KOPT-K1 (cell line): ENCODE results near the gene RGS3.
A peak's percentile ranks its signal among the peaks of the same experiment; 100 is the strongest.

ENCODE experiments used
- H3K27ac ChIP-seq: fragments of 200-600 bp; sonication (generic); 2 replicates; pipeline ENCODE4 v1.5.1; 2016; ENCODE audit warnings: antibody characterized with exemption, mild to moderate bottlenecking, low read depth, low read length; ENCODE audit not compliant: poor library complexity, severe bottlenecking
- H3K36me3 ChIP-seq: fragments of 200-600 bp; sonication (generic); 2 replicates; pipeline ENCODE4 v1.5.1; 2017; ENCODE audit warnings: antibody characterized with exemption, mild to moderate bottlenecking, low read length, moderate library complexity; ENCODE audit not compliant: insufficient read depth
- H3K9me3 ChIP-seq: fragments of 200-600 bp; sonication (generic); 2 replicates; pipeline ENCODE4 v1.5.1; 2017; ENCODE audit warnings: antibody characterized with exemption, low read length, mild to moderate bottlenecking; ENCODE audit not compliant: insufficient read depth, poor library complexity, severe bottlenecking

Gene RGS3

GRCh38 chr9:113522858-113523257 lies 59.3 kb downstream of the RGS3 start:
- no peaks in the 10 kb centered on the region for H3K9me3 ChIP-seq
- peak overlapping the region; percentile 75 for H3K27ac ChIP-seq
- H3K36me3 ChIP-seq, result no peaks in the 10 kb centered on the region

DNA sequence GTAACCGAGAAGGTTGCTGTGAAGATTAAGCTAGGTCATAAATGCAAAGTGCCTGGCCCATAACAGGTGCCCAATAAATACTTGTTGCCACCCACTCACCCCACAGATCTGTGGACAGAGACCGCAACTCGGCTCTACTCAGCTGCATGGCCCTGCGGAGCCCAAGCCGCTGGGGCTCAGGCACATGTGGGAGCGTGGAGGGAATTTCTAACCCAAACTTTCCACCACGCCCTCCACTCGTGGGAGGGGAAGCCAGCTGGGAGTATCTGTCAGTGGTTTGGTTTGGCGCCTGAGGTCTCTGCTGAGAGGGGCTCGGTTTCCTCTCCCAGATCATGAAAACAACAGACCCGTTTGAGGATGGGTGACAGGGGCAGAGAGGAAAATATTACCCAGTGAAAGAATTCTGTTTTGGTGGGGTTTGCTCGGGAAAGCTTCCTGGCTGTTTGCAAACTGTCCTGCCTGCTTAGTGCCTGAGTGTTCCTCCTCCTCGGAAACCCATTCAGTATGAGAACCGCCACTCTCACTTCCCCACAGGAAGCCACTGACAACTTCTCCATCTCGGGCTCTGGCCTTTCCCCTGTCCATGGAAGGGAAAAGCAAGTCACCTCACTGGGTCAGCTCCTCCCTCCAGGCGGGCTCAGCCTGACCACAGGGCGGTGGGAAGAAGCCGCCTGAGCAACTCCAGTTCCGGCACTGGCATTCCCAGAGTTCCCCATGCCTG lies 60.1 kb downstream of the RGS3 start:
- no peaks in the 10 kb centered on the region for H3K9me3 ChIP-seq
- peaks cover under 1% of the 10 kb centered on the region; the same call in 1 of the 2 replicates for H3K36me3 ChIP-seq
- peak overlapping the region; percentile 75 for H3K27ac ChIP-seq

DNA sequence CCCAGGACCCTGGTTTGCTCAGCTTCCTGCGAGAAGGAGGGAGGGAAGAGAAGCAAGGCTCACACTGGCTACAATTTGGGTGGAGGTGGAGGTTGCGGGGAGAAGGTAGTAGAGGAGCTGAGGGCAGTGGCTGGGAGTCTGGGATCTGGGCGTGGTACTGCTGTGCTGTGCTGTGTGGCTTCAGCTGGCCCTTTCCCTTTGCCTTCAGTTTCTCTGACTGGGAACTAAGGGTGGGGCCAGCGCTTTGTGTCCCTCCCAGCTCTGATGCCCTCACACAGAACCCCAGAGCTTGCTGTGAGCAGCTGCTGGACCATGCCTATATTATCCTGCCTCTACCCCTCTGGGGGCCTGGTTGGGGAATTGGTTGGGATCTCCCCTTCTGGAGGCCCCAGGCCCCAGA lies 60.9 kb downstream of the RGS3 start:
- Histone ChIP-seq H3K36me3 (peaks cover 9% of the 10 kb centered on the region; the same call in 1 of the 2 replicates), H3K9me3 (no peaks in the 10 kb centered on the region), H3K27ac (peak overlapping the region; percentile 75)

DNA sequence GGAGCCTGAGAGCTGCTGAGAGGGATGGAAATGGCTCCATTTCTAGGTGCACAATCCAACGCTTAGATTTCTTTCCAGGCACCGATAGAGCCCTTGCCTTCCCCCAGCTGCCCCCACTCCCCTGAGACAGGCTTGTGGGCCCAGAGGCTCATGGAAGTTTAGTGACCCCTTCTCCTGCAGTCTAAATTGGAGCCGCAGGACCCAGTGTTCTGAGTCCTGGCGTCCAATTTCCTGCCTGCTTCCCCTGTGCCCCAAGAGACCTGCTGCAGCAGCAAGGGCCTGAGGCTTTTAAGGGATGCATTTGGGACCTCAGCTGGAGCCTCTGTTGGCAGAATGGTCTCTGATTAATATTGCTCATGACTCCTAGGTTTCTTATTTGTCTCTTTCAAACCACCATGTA lies 61.7 kb downstream of the RGS3 start:
- no peaks in the 10 kb centered on the region for H3K9me3 ChIP-seq
- peak overlapping the region; percentile 75 for H3K27ac ChIP-seq
- H3K36me3 ChIP-seq, result peaks cover 17% of the 10 kb centered on the region

- H3K36me3 ChIP-seq, result peaks cover 23% of the 10 kb centered on the region
- no peaks in the 10 kb centered on the region for H3K9me3 ChIP-seq
- H3K27ac ChIP-seq, result no peak overlapping the region
Observed at GRCh38 chr9:113525831-113526230, 62.3 kb downstream of the RGS3 start.

DNA sequence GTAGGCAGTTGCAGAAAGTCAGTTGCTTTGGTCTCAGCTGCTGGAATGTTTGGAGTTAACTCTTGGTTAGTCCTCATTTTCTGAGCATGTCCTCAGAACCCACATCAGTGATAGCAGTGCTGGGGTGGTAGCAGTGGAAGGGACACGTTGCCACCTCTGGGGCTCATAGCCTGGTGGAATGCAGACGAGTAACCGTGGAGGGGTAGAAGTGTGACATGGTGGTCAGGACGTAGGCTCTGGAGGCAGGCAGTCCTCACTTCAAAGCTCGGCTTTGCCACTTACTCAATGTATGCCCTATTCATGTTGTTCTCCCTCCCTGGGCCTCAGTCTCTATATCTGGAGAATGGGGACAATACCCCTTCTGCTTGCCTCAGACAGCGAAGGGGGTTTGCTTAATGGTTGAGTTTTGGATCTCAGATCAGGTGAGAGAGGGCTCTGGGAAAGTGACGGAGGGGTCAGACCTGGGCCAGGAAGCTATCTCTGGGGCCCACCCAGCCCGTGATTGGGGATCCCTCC lies 62.8 kb downstream of the RGS3 start:
- no peak overlapping the region for H3K27ac ChIP-seq
- H3K9me3 ChIP-seq, result no peaks in the 10 kb centered on the region
- peaks cover 23% of the 10 kb centered on the region for H3K36me3 ChIP-seq

GRCh38 chr9:113526841-113527240 lies 63.3 kb downstream of the RGS3 start:
- no peak overlapping the region for H3K27ac ChIP-seq
- H3K9me3 ChIP-seq, result no peaks in the 10 kb centered on the region
- peaks cover 28% of the 10 kb centered on the region for H3K36me3 ChIP-seq

DNA sequence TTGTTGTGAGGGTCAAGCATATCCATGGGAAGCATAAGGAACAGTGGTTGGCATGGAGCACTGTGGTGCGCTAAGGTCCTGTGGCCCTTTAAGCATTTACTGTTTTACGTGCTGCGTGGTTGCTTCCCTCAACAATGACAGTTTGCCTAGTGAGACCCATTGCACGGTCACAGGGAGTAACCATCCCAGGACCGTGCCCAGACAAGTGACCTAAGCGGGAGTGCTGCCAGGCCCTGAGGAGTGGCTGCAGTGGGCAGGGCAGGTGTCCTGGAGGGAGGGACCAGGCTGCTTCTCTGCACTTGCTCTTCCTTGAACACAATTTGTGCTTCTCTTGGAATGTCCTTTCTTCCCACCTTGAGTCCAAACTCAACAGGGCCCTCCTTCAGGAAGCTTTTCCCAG lies 64.6 kb downstream of the RGS3 start:
- Histone ChIP-seq H3K27ac (no peak overlapping the region), H3K36me3 (peaks cover 33% of the 10 kb centered on the region), H3K9me3 (no peaks in the 10 kb centered on the region)

DNA sequence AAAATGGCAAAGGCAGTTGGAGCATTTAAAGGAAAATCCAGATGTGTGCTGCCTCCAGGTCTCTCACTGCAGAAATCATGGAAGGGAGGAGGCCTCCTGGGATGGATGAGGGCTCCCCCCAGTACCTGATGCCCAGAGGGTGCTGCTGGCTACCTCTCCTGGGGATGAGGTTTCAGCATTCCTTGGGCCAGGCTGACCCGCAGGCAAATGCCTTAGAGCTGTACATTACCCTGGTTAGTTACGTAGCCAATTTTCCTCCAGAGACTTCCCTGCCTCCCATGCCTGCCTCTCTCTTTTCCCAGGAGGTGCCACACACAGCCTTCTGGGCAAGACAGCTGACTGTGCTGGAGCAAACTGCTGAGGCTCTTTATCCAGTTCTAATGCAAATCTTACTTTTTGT lies 65.3 kb downstream of the RGS3 start:
- H3K9me3 ChIP-seq, result no peaks in the 10 kb centered on the region
- no peak overlapping the region for H3K27ac ChIP-seq
- peaks cover 33% of the 10 kb centered on the region for H3K36me3 ChIP-seq

- peaks cover 33% of the 10 kb centered on the region for H3K36me3 ChIP-seq
- H3K9me3 ChIP-seq, result no peaks in the 10 kb centered on the region
- H3K27ac ChIP-seq, result no peak overlapping the region
Observed at GRCh38 chr9:113529336-113530009, 65.9 kb downstream of the RGS3 start.

- H3K27ac ChIP-seq, result no peak overlapping the region
- H3K9me3 ChIP-seq, result no peaks in the 10 kb centered on the region
- peaks cover 33% of the 10 kb centered on the region for H3K36me3 ChIP-seq
Observed at GRCh38 chr9:113530022-113530635, 66.6 kb downstream of the RGS3 start.

GRCh38 chr9:113530942-113531341 lies 67.4 kb downstream of the RGS3 start:
- no peak overlapping the region for H3K27ac ChIP-seq
- peaks cover 33% of the 10 kb centered on the region for H3K36me3 ChIP-seq
- no peaks in the 10 kb centered on the region for H3K9me3 ChIP-seq

- no peaks in the 10 kb centered on the region for H3K9me3 ChIP-seq
- peaks cover 40% of the 10 kb centered on the region for H3K36me3 ChIP-seq
- no peak overlapping the region for H3K27ac ChIP-seq
Observed at GRCh38 chr9:113531919-113532808, 68.6 kb downstream of the RGS3 start.

GRCh38 chr9:113532809-113533190 lies 69.3 kb downstream of the RGS3 start:
- Histone ChIP-seq H3K9me3 (no peaks in the 10 kb centered on the region), H3K36me3 (peaks cover 47% of the 10 kb centered on the region), H3K27ac (no peak overlapping the region)
